Measurements from ENCODE around the gene C2orf49. TPM values are rescaled to one million over a fixed set of nuclear protein-coding genes. Genes with fewer than 3 reads are reported as not detected.

Gene C2orf49
- 19.6 and 21.6 TPM in 2 replicates for total RNA-seq (2014; rRNA removed; shearing (Covaris generic))

- peaks cover 33% of the 10 kb centered on the region for H3K36me3 ChIP-seq
- peak within 1 kb of the TSS; percentile 95 for H3K4me3 ChIP-seq
- H3K27ac ChIP-seq = peak within 1 kb of the TSS; percentile 99
- peak; percentile 91 to 94 for DNase-seq
- peaks cover 7% of the 10 kb centered on the region for H3K4me1 ChIP-seq
- no peaks in the 10 kb centered on the region for H3K27me3 ChIP-seq
- no peaks in the 10 kb centered on the region for H3K9me3 ChIP-seq (replicated peaks)
These were observed at the start of gene C2orf49 for GRCh38 chr2:105337122-105338019. TSS of gene C2orf49 (plus strand) at chr2:105337540. CDS start at chr2:105337588, 48 bp downstream.

GRCh38 chr2:105287692-105288091 is 49.6 kb upstream of the C2orf49 start:
- peaks cover 19% of the 10 kb centered on the region for H3K36me3 ChIP-seq
- H3K27me3 ChIP-seq = no peaks in the 10 kb centered on the region
- no peaks in the 10 kb centered on the region for H3K9me3 ChIP-seq (replicated peaks)
- peak; percentile 43 to 65 for DNase-seq
- H3K27ac ChIP-seq = no peak overlapping the region; the same call in 1 of the 2 replicates
- H3K4me3 ChIP-seq = no peak overlapping the region
- no peaks in the 10 kb centered on the region for H3K4me1 ChIP-seq

GRCh38 chr2:105288133-105288532 is 49.2 kb upstream of the C2orf49 start:
- Histone ChIP-seq H3K9me3 (replicated peaks) (no peaks in the 10 kb centered on the region), H3K4me3 (no peak overlapping the region), H3K36me3 (peaks cover 19% of the 10 kb centered on the region), H3K4me1 (no peaks in the 10 kb centered on the region), H3K27ac (no peak overlapping the region), H3K27me3 (no peaks in the 10 kb centered on the region)
- no peak for DNase-seq

GRCh38 chr2:105290981-105291660 is 46.2 kb upstream of the C2orf49 start:
- Histone ChIP-seq H3K4me3 (no peak overlapping the region), H3K36me3 (peaks cover 8% of the 10 kb centered on the region), H3K4me1 (peaks cover 10% of the 10 kb centered on the region), H3K27ac (no peak overlapping the region), H3K9me3 (replicated peaks) (no peaks in the 10 kb centered on the region), H3K27me3 (no peaks in the 10 kb centered on the region)
- no peak for DNase-seq

GRCh38 chr2:105291981-105292380 is 45.4 kb upstream of the C2orf49 start:
- Histone ChIP-seq H3K27me3 (no peaks in the 10 kb centered on the region), H3K4me3 (no peak overlapping the region), H3K36me3 (peaks cover 8% of the 10 kb centered on the region), H3K4me1 (peaks cover 10% of the 10 kb centered on the region), H3K9me3 (replicated peaks) (no peaks in the 10 kb centered on the region), H3K27ac (no peak overlapping the region)
- no peak for DNase-seq

- Histone ChIP-seq H3K36me3 (peaks cover 11% of the 10 kb centered on the region), H3K27me3 (no peaks in the 10 kb centered on the region), H3K4me3 (no peak overlapping the region), H3K4me1 (peaks cover 17% of the 10 kb centered on the region), H3K27ac (peak overlapping the region; percentile 38), H3K9me3 (replicated peaks) (no peaks in the 10 kb centered on the region)
- peak; percentile 14 to 47 for DNase-seq
These were observed 43.3 kb upstream of the C2orf49 start for GRCh38 chr2:105294046-105294445.

GRCh38 chr2:105294844-105295481 is 42.4 kb upstream of the C2orf49 start:
- peak overlapping the region; percentile 38; the same call in 1 of the 2 replicates for H3K27ac ChIP-seq
- H3K36me3 ChIP-seq = peaks cover 9% of the 10 kb centered on the region
- DNase-seq = peak; percentile 78 to 81
- no peaks in the 10 kb centered on the region for H3K27me3 ChIP-seq
- H3K4me3 ChIP-seq = no peak overlapping the region
- H3K9me3 ChIP-seq (replicated peaks) = no peaks in the 10 kb centered on the region
- H3K4me1 ChIP-seq = peaks cover 17% of the 10 kb centered on the region

- no peaks in the 10 kb centered on the region for H3K27me3 ChIP-seq
- no peak for DNase-seq
- H3K4me3 ChIP-seq = no peak overlapping the region
- peaks cover 17% of the 10 kb centered on the region for H3K4me1 ChIP-seq
- H3K9me3 ChIP-seq (replicated peaks) = no peaks in the 10 kb centered on the region
- no peak overlapping the region for H3K27ac ChIP-seq
- peaks cover 6% of the 10 kb centered on the region for H3K36me3 ChIP-seq
These were observed 41.2 kb upstream of the C2orf49 start for GRCh38 chr2:105296017-105296611.

- Histone ChIP-seq H3K4me3 (no peak overlapping the region), H3K27ac (peak overlapping the region; percentile 36), H3K36me3 (0 out of 2 replicates have a peak, but pooled peaks cover 3% of the 10 kb centered on the region), H3K9me3 (replicated peaks) (no peaks in the 10 kb centered on the region), H3K4me1 (peaks cover 17% of the 10 kb centered on the region), H3K27me3 (no peaks in the 10 kb centered on the region)
- peak; percentile 52 to 70 for DNase-seq
These were observed 40.1 kb upstream of the C2orf49 start for GRCh38 chr2:105297216-105297615.

- H3K4me1 ChIP-seq = peaks cover 17% of the 10 kb centered on the region
- H3K27ac ChIP-seq = no peak overlapping the region; the same call in 1 of the 2 replicates
- no peaks in the 10 kb centered on the region for H3K27me3 ChIP-seq
- H3K4me3 ChIP-seq = no peak overlapping the region
- DNase-seq = no peak
- H3K9me3 ChIP-seq (replicated peaks) = no peaks in the 10 kb centered on the region
- H3K36me3 ChIP-seq = peaks cover 6% of the 10 kb centered on the region; the same call in 1 of the 2 replicates
These were observed 39.3 kb upstream of the C2orf49 start for GRCh38 chr2:105298017-105298416.

GRCh38 chr2:105299290-105299689 is 38.0 kb upstream of the C2orf49 start:
- Histone ChIP-seq H3K27ac (no peak overlapping the region), H3K9me3 (replicated peaks) (no peaks in the 10 kb centered on the region), H3K36me3 (peaks cover 6% of the 10 kb centered on the region; the same call in 1 of the 2 replicates), H3K27me3 (no peaks in the 10 kb centered on the region), H3K4me1 (peaks cover 12% of the 10 kb centered on the region), H3K4me3 (no peak overlapping the region)
- no peak for DNase-seq

- Histone ChIP-seq H3K27ac (no peak overlapping the region), H3K36me3 (peaks cover 8% of the 10 kb centered on the region), H3K27me3 (no peaks in the 10 kb centered on the region), H3K4me1 (peaks cover 7% of the 10 kb centered on the region; the same call in 1 of the 2 replicates), H3K4me3 (no peak overlapping the region), H3K9me3 (replicated peaks) (no peaks in the 10 kb centered on the region)
- DNase-seq = no peak
These were observed 35.7 kb upstream of the C2orf49 start for GRCh38 chr2:105301646-105302045.

GRCh38 chr2:105307146-105307545 is 30.2 kb upstream of the C2orf49 start:
- no peaks in the 10 kb centered on the region for H3K4me1 ChIP-seq
- no peak for DNase-seq
- no peaks in the 10 kb centered on the region for H3K27me3 ChIP-seq
- H3K27ac ChIP-seq = no peak overlapping the region
- H3K9me3 ChIP-seq (replicated peaks) = no peaks in the 10 kb centered on the region
- peaks cover 9% of the 10 kb centered on the region for H3K36me3 ChIP-seq
- no peak overlapping the region for H3K4me3 ChIP-seq

GRCh38 chr2:105307550-105307949 is 29.8 kb upstream of the C2orf49 start:
- no peak overlapping the region for H3K27ac ChIP-seq
- H3K9me3 ChIP-seq (replicated peaks) = no peaks in the 10 kb centered on the region
- no peak overlapping the region for H3K4me3 ChIP-seq
- no peaks in the 10 kb centered on the region for H3K27me3 ChIP-seq
- H3K4me1 ChIP-seq = no peaks in the 10 kb centered on the region
- peaks cover 9% of the 10 kb centered on the region for H3K36me3 ChIP-seq
- DNase-seq = no peak

All from SJCRH30 (cell line).